HCT116 (cell line): ENCODE results near the gene TMEM35B.
"Not testable (repeated sequence)": the region's sequence is repeated elsewhere in the genome, so short reads cannot be mapped to it uniquely, and the experiment has no call there.

ENCODE experiments used
- CTCF ChIP-seq, 3 experiments: fragments of 200-600 bp in 1 of 3; sonication (generic) in 1 of 3; IDR thresholded peaks in 2 of 3; conservative IDR thresholded peaks in 1 of 3; 2 replicates each; pipeline ENCODE4 v1.5.1; 2012 to 2017; ENCODE audit warnings: low read depth in 2 of 3, low read length in 2 of 3, antibody characterized with exemption in 1 of 3, borderline replicate concordance in 1 of 3, control low read depth in 1 of 3, mild to moderate bottlenecking in 1 of 3, mixed read lengths in 1 of 3, mixed run types in 1 of 3, moderate library complexity in 1 of 3; ENCODE audit not compliant: insufficient read depth in 1 of 3
- MAX ChIP-seq: IDR thresholded peaks from 2 replicates; pipeline ENCODE4 v1.6.1; 2012
- SRF ChIP-seq: IDR thresholded peaks from 2 replicates; pipeline ENCODE4 v1.6.1; 2012; ENCODE audit warnings: low read depth

- not testable (repeated sequence) for TF ChIP-seq SRF; CTCF (IDR thresholded peaks at IDR 0.05 in 2 of 3, conservative IDR thresholded peaks at IDR 0.05 in 1 of 3; ENCODE audit: borderline replicate concordance in 1 of 3, insufficient read depth in 1 of 3, low read depth in 2 of 3, low read length in 2 of 3); MAX
These were observed 17.5 kb downstream of the TMEM35B start for GRCh38 chr1:34967672-34968071.
